ENCODE results near the gene TPM4.
A peak's percentile ranks its signal among the peaks of the same experiment; 100 is the strongest.
"Not testable (repeated sequence)": the region's sequence is repeated elsewhere in the genome, so short reads cannot be mapped to it uniquely, and the experiment has no call there.

Gene TPM4

GRCh38 chr19:16098821-16099220 is 22.5 kb downstream of the TPM4 start:
- no peak for DNase-seq (ENCODE audit: low spot score)

- not testable (repeated sequence) for DNase-seq (ENCODE audit: low spot score)
Observed at GRCh38 chr19:16099314-16099965, 23.1 kb downstream of the TPM4 start.

- DNase-seq (ENCODE audit: low spot score), result no peak
Observed at GRCh38 chr19:16100524-16100923, 24.2 kb downstream of the TPM4 start.

- no peak for DNase-seq (ENCODE audit: low spot score)
Observed at GRCh38 chr19:16104722-16105121, 28.4 kb downstream of the TPM4 start.

GRCh38 chr19:16106121-16106520 is 29.8 kb downstream of the TPM4 start:
- no peak for DNase-seq (ENCODE audit: low spot score)

GRCh38 chr19:16111160-16111908 is 35.0 kb downstream of the TPM4 start, which contains the start of gene RAB8A:
RAB8A (plus strand) TSS chr19:16111889; CDS start chr19:16111902, 13 bp downstream.
- DNase-seq (ENCODE audit: low spot score), result peak; percentile 99

- no peak for DNase-seq (ENCODE audit: low spot score)
Observed at GRCh38 chr19:16111909-16112752, 35.8 kb downstream of the TPM4 start.

- DNase-seq (ENCODE audit: low spot score), result no peak
Observed at GRCh38 chr19:16112778-16113177, 36.5 kb downstream of the TPM4 start.

GRCh38 chr19:16113727-16114126 is 37.4 kb downstream of the TPM4 start:
- DNase-seq (ENCODE audit: low spot score), result no peak

- no peak for DNase-seq (ENCODE audit: low spot score)
Observed at GRCh38 chr19:16115301-16116039, 39.2 kb downstream of the TPM4 start.

GRCh38 chr19:16116067-16116466 is 39.8 kb downstream of the TPM4 start:
- DNase-seq (ENCODE audit: low spot score), result no peak

- no peak for DNase-seq (ENCODE audit: low spot score)
Observed at GRCh38 chr19:16117594-16118033, 41.3 kb downstream of the TPM4 start.

- no peak for DNase-seq (ENCODE audit: low spot score)
Observed at GRCh38 chr19:16118489-16119033, 42.3 kb downstream of the TPM4 start.

- DNase-seq (ENCODE audit: low spot score), result not testable (repeated sequence)
Observed at GRCh38 chr19:16119075-16119857, 43.0 kb downstream of the TPM4 start.

GRCh38 chr19:16121141-16121540 is 44.8 kb downstream of the TPM4 start:
- DNase-seq (ENCODE audit: low spot score), result no peak

- DNase-seq (ENCODE audit: low spot score), result no peak
Observed at GRCh38 chr19:16121967-16122366, 45.7 kb downstream of the TPM4 start.

- no peak for DNase-seq (ENCODE audit: low spot score)
Observed at GRCh38 chr19:16124953-16125352, 48.7 kb downstream of the TPM4 start.

GRCh38 chr19:16125737-16126495 is 49.6 kb downstream of the TPM4 start:
- no peak for DNase-seq (ENCODE audit: low spot score)

GRCh38 chr19:16127080-16127479 is 50.8 kb downstream of the TPM4 start:
- DNase-seq (ENCODE audit: low spot score), result no peak

- DNase-seq (ENCODE audit: low spot score), result no peak
Observed at GRCh38 chr19:16127776-16128371, 51.6 kb downstream of the TPM4 start.
